Common myeloid progenitor, CD34-positive (primary cell): ENCODE results near the gene NPAS1.

ENCODE experiments used
- CTCF ChIA-PET: fragments of 350-600 bp; sonication (Branson Sonifier 250); formaldehyde crosslinking; loops from one replicate; lab custom pipeline; 2021; ENCODE audit warnings: antibody characterized with exemption; lab: Charles Lee
- POLR2A ChIA-PET: fragments of 350-600 bp; sonication (Branson Sonifier 250); formaldehyde crosslinking; loops from one replicate; lab custom pipeline; 2021; ENCODE audit warnings: antibody characterized with exemption; lab: Charles Lee
- DNase-seq, 3 donors: peaks; one replicate each; pipeline versions ENCODE4 v3.0.0 to v3.0.0-alpha.2; 2013
- H3K27ac ChIP-seq, 2 experiments: 1 replicate in 1 of 2; 2 replicates in 1 of 2; pipeline ENCODE4 v1.7.0; 2013; ENCODE audit warnings: inconsistent platforms in 2 of 2, low read length in 2 of 2, mild to moderate bottlenecking in 2 of 2, low read depth in 1 of 2, moderate library complexity in 1 of 2; ENCODE audit not compliant: severe bottlenecking in 2 of 2, insufficient read depth in 1 of 2, poor library complexity in 1 of 2
- H3K27me3 ChIP-seq, 5 experiments: replicated peaks in 2 of 5; 1 replicate in 3 of 5; 2 replicates in 2 of 5; pipeline versions ENCODE4 v1.6.1 to v1.7.0; 2013; ENCODE audit warnings: low read length in 4 of 5, mild to moderate bottlenecking in 2 of 5, moderate library complexity in 2 of 5, inconsistent platforms in 1 of 5; ENCODE audit not compliant: insufficient read depth in 5 of 5, control insufficient read depth in 4 of 5
- H3K36me3 ChIP-seq, 4 experiments: 1 replicate in 2 of 4; 2 replicates in 2 of 4; pipeline versions ENCODE4 v1.6.1 to v1.7.0; 2013; ENCODE audit warnings: low read length in 3 of 4, control low read depth in 1 of 4, mild to moderate bottlenecking in 1 of 4; ENCODE audit not compliant: control insufficient read depth in 4 of 4, insufficient read depth in 4 of 4
- H3K4me1 ChIP-seq, 4 experiments: 1 replicate in 3 of 4; 2 replicates in 1 of 4; pipeline versions ENCODE4 v1.6.1 to v1.7.1; 2013; ENCODE audit warnings: low read length in 3 of 4, mild to moderate bottlenecking in 3 of 4, control low read depth in 1 of 4, inconsistent platforms in 1 of 4, moderate library complexity in 1 of 4; ENCODE audit not compliant: control insufficient read depth in 4 of 4, insufficient read depth in 4 of 4; ENCODE audit errors: control extremely low read depth in 1 of 4
- H3K4me3 ChIP-seq, 7 experiments: 1 replicate in 4 of 7; 2 replicates in 3 of 7; pipeline versions ENCODE4 v1.5.1 to v1.7.0; 2013; ENCODE audit warnings: mild to moderate bottlenecking in 7 of 7, low read length in 6 of 7, moderate library complexity in 6 of 7, inconsistent platforms in 2 of 7, low read depth in 2 of 7, control low read depth in 1 of 7; ENCODE audit not compliant: insufficient read depth in 4 of 7, control insufficient read depth in 1 of 7; ENCODE audit errors: extremely low read depth in 1 of 7
- H3K9me3 ChIP-seq, 5 experiments: 1 replicate in 4 of 5; 2 replicates in 1 of 5; pipeline versions ENCODE4 v1.6.1 to v1.7.1; 2013; ENCODE audit warnings: low read length in 4 of 5, mild to moderate bottlenecking in 2 of 5, inconsistent platforms in 1 of 5, low read depth in 1 of 5, moderate library complexity in 1 of 5; ENCODE audit not compliant: control insufficient read depth in 4 of 5, insufficient read depth in 2 of 5; ENCODE audit errors: control extremely low read depth in 1 of 5
- WGBS: methylation state at CpG from one replicate; pipeline ENCODE4 v1.1.5; 2013; ENCODE audit not compliant: insufficient coverage; 5-methylcytosine and 5-hydroxymethylcytosine counted together

The NPAS1 gene

GRCh38 chr19:47040869-47041268 is 21.2 kb downstream of the NPAS1 start:
- no peak overlapping the region for H3K27ac ChIP-seq
- H3K4me3 ChIP-seq, result no peak overlapping the region
- peaks cover 0 to 18% (median 3%) of the 10 kb centered on the region in 4 experiments for H3K36me3 ChIP-seq
- H3K9me3 ChIP-seq, result no peaks in the 10 kb centered on the region
- no peaks in the 10 kb centered on the region for H3K27me3 ChIP-seq
- DNase-seq, result no peak
- 98% methylated on average over 7 of the region's 8 CpGs for WGBS
- POLR2A ChIA-PET, result no interaction called here
- H3K4me1 ChIP-seq, result peaks cover 0 to 9% (median 7%) of the 10 kb centered on the region in 4 experiments
- CTCF ChIA-PET, result no interaction called here

GRCh38 chr19:47044946-47045866 is 25.6 kb downstream of the NPAS1 start:
- 95% methylated on average over 40 of the region's 56 CpGs for WGBS
- ChIA-PET CTCF (interaction anchor here (1.8 kb wide), 2 partner anchors 14 to 34 kb away, joined by 3 to 5 read pairs; no protein-coding TSS in a partner anchor), POLR2A (no interaction called here)
- Histone ChIP-seq H3K4me1 (peaks cover 0 to 8% (median 7%) of the 10 kb centered on the region in 4 experiments), H3K4me3 (no peak overlapping the region), H3K27ac (no peak overlapping the region), H3K36me3 (peaks cover 0 to 22% (median 7%) of the 10 kb centered on the region in 4 experiments), H3K9me3 (no peaks in the 10 kb centered on the region), H3K27me3 (no peaks in the 10 kb centered on the region)
- no peak for DNase-seq

- Histone ChIP-seq H3K36me3 (peaks cover 0 to 22% (median 7%) of the 10 kb centered on the region in 4 experiments), H3K4me1 (peaks cover 0 to 8% (median 7%) of the 10 kb centered on the region in 4 experiments), H3K27ac (no peak overlapping the region), H3K9me3 (no peaks in the 10 kb centered on the region), H3K27me3 (no peaks in the 10 kb centered on the region), H3K4me3 (no peak overlapping the region)
- no peak for DNase-seq
- ChIA-PET POLR2A (no interaction called here), CTCF (interaction anchor here (1.8 to 2.1 kb wide), 2 partner anchors 10 to 14 kb away, joined by 5 read pairs; no protein-coding TSS in a partner anchor)
- 96% methylated on average over 42 of the region's 45 CpGs for WGBS
Measured at GRCh38 chr19:47045867-47046470, 26.3 kb downstream of the NPAS1 start.

GRCh38 chr19:47047272-47047762 is 27.7 kb downstream of the NPAS1 start:
- ChIA-PET POLR2A (interaction anchor here (0.8 to 1.4 kb wide), 2 partner anchors 66 to 178 kb away, joined by 4 to 9 read pairs; partner anchors contain the start of gene ZC3H4), CTCF (interaction anchor here (2.1 kb wide), 1 partner anchor 11 kb away, joined by 5 read pairs; no protein-coding TSS in a partner anchor)
- peaks cover 0 to 8% (median 7%) of the 10 kb centered on the region in 4 experiments for H3K4me1 ChIP-seq
- peak overlapping the region; percentile 26 to 86 (median 81) for H3K4me3 ChIP-seq
- peaks cover 0 to 20% (median 7%) of the 10 kb centered on the region in 4 experiments for H3K36me3 ChIP-seq
- H3K27ac ChIP-seq, result no peak overlapping the region
- WGBS, result 92% methylated on average over 10 of the region's 13 CpGs
- no peaks in the 10 kb centered on the region for H3K27me3 ChIP-seq
- H3K9me3 ChIP-seq, result no peaks in the 10 kb centered on the region
- no peak for DNase-seq

- H3K4me3 ChIP-seq, result peak overlapping the region; percentile 51 to 86 (median 81)
- peak overlapping the region in 1 of 2 experiments; percentile 68 for H3K27ac ChIP-seq
- 2% methylated on average over 39 of the region's 42 CpGs for WGBS
- H3K27me3 ChIP-seq, result no peaks in the 10 kb centered on the region
- ChIA-PET CTCF (interaction anchor here (0.7 to 2.1 kb wide), 2 partner anchors 12 to 42 kb away, joined by 3 to 5 read pairs; no protein-coding TSS in a partner anchor), POLR2A (interaction anchor here (0.6 to 1.4 kb wide), 4 partner anchors 8 to 178 kb away, joined by 4 to 9 read pairs (median 4); partner anchors contain the start of gene ZC3H4)
- no peaks in the 10 kb centered on the region for H3K9me3 ChIP-seq
- DNase-seq, result peak; percentile 86 to 92 (median 91)
- H3K4me1 ChIP-seq, result peaks cover 0 to 8% (median 7%) of the 10 kb centered on the region in 4 experiments
- H3K36me3 ChIP-seq, result peaks cover 0 to 15% (median 6%) of the 10 kb centered on the region in 4 experiments
Measured at GRCh38 chr19:47047763-47048405, 28.2 kb downstream of the NPAS1 start.

- WGBS, result 83% methylated on average over 7 of the region's 9 CpGs
- no peaks in the 10 kb centered on the region for H3K9me3 ChIP-seq
- DNase-seq, result no peak
- H3K4me1 ChIP-seq, result peaks cover 0 to 8% (median 7%) of the 10 kb centered on the region in 4 experiments
- POLR2A ChIA-PET, result no interaction called here
- H3K36me3 ChIP-seq, result peaks cover 0 to 14% (median 5%) of the 10 kb centered on the region in 4 experiments
- H3K27ac ChIP-seq, result no peak overlapping the region
- H3K27me3 ChIP-seq, result no peaks in the 10 kb centered on the region
- H3K4me3 ChIP-seq, result peak overlapping the region in 1 of 7 experiments; percentile 51
- CTCF ChIA-PET, result no interaction called here
Measured at GRCh38 chr19:47049307-47049700, 29.7 kb downstream of the NPAS1 start.
